Measurements from ENCODE around the gene MARCKS. TPM values are rescaled to one million over a fixed set of nuclear protein-coding genes. Genes with fewer than 3 reads are reported as not detected.

MARCKS gene
- total and polyA plus RNA-seq, 2 donors (not counting 3 experiments of a cell fraction or from before 2014, with no cell fraction given), result 59.5 to 315 TPM

GRCh38 chr6:113888956-113889630 lies 31.9 kb downstream of the MARCKS start:
- DNase-seq (ENCODE audit: low read depth, low spot score) (no peak), FAIRE-seq (peak; percentile 18)
- peaks cover 6% of the 10 kb centered on the region for H3K4me1 ChIP-seq (ENCODE audit: control insufficient read depth, extremely low read depth, insufficient read depth, low read length)
- dilution Hi-C loops (cut with MboI; ENCODE audit: extremely low pct_ligation_motif_present, low sequenced_read_pairs) (no loop called here), intact Hi-C loops (cut with micrococcal nuclease) (no loop called here)
- no peaks in the 10 kb centered on the region for H3K36me3 ChIP-seq (ENCODE audit: control insufficient read depth in 2 of 2, extremely low read depth in 1 of 2, insufficient read depth in 2 of 2, low read length in 2 of 2)
- no peak overlapping the region for H3K4me2 ChIP-seq (ENCODE audit: insufficient read depth, low read length)
- no TSS peak for BruUV-seq (replicated peaks)
- no peak overlapping the region for H3K9ac ChIP-seq (replicated peaks; ENCODE audit: extremely low read depth, insufficient read depth, low read length)
- H3K9me1 ChIP-seq (replicated peaks; ENCODE audit: control insufficient read depth, extremely low read depth, insufficient read depth, low read length), result no peaks in the 10 kb centered on the region
- H2AFZ ChIP-seq (ENCODE audit: low read depth, low read length), result no peak overlapping the region
- TF ChIP-seq EZH2 (IDR thresholded peaks at IDR 0.05; ENCODE audit: borderline replicate concordance, low read depth, low read length, severe bottlenecking), result no peak
- H3K9me3 ChIP-seq (replicated peaks; ENCODE audit: control insufficient read depth, insufficient read depth, low read length), result no peaks in the 10 kb centered on the region
- H3K27ac ChIP-seq (ENCODE audit: insufficient read depth, low read depth, low read length), result no peak overlapping the region
- H3K79me2 ChIP-seq (ENCODE audit: control insufficient read depth, insufficient read depth, low read length), result no peaks in the 10 kb centered on the region
- ChIA-PET POLR2A (no interaction called here), CTCF (interaction anchor here (0.7 to 2.7 kb wide), 4 partner anchors 9 to 30 kb away, joined by 3 to 11 read pairs (median 4); no protein-coding TSS in a partner anchor)
- H3K27me3 ChIP-seq (ENCODE audit: control insufficient read depth in 2 of 2, insufficient read depth in 2 of 2, low read length in 2 of 2), result no peaks in the 10 kb centered on the region
- no peaks in the 10 kb centered on the region for H4K20me1 ChIP-seq (replicated peaks; ENCODE audit: control insufficient read depth, extremely low read depth, insufficient read depth, low read length)
- H3K4me3 ChIP-seq (replicated peaks in 1 of 3; ENCODE audit: insufficient read depth in 1 of 3, low read depth in 1 of 3, low read length in 3 of 3), result no peak overlapping the region

- Histone ChIP-seq H3K4me3 (replicated peaks in 1 of 3; ENCODE audit: insufficient read depth in 1 of 3, low read depth in 1 of 3, low read length in 3 of 3) (no peak overlapping the region), H3K36me3 (ENCODE audit: control insufficient read depth in 2 of 2, extremely low read depth in 1 of 2, insufficient read depth in 2 of 2, low read length in 2 of 2) (no peaks in the 10 kb centered on the region), H3K9me3 (replicated peaks; ENCODE audit: control insufficient read depth, insufficient read depth, low read length) (no peaks in the 10 kb centered on the region), H3K4me2 (ENCODE audit: insufficient read depth, low read length) (no peak overlapping the region), H3K9ac (replicated peaks; ENCODE audit: extremely low read depth, insufficient read depth, low read length) (no peak overlapping the region), H3K27me3 (ENCODE audit: control insufficient read depth in 2 of 2, insufficient read depth in 2 of 2, low read length in 2 of 2) (no peaks in the 10 kb centered on the region), H3K27ac (ENCODE audit: insufficient read depth, low read depth, low read length) (no peak overlapping the region), H3K4me1 (ENCODE audit: control insufficient read depth, extremely low read depth, insufficient read depth, low read length) (peaks cover 6% of the 10 kb centered on the region), H2AFZ (ENCODE audit: low read depth, low read length) (no peak overlapping the region), H4K20me1 (replicated peaks; ENCODE audit: control insufficient read depth, extremely low read depth, insufficient read depth, low read length) (no peaks in the 10 kb centered on the region), H3K9me1 (replicated peaks; ENCODE audit: control insufficient read depth, extremely low read depth, insufficient read depth, low read length) (no peaks in the 10 kb centered on the region), H3K79me2 (ENCODE audit: control insufficient read depth, insufficient read depth, low read length) (no peaks in the 10 kb centered on the region)
- TF ChIP-seq CTCF (IDR thresholded peaks at IDR 0.05; ENCODE audit: extremely low read depth in 1 of 2, insufficient read depth in 1 of 2, low read depth in 1 of 2, low read length in 2 of 2) (no peak), FOS (IDR thresholded peaks at IDR 0.05; ENCODE audit: borderline replicate concordance, insufficient read depth, low read length) (no peak), MYC (IDR thresholded peaks at IDR 0.05; ENCODE audit: low read depth, low read length) (no peak), POLR2A (IDR thresholded peaks at IDR 0.05; ENCODE audit: low read depth, low read length) (no peak), EZH2 (IDR thresholded peaks at IDR 0.05; ENCODE audit: borderline replicate concordance, low read depth, low read length, severe bottlenecking) (no peak), JUN (IDR thresholded peaks at IDR 0.05; ENCODE audit: borderline replicate concordance, insufficient read depth, insufficient read length, low read depth) (no peak), POLR2AphosphoS5 (IDR thresholded peaks at IDR 0.05; ENCODE audit: insufficient read depth, low read depth, low read length) (no peak), GATA2 (IDR thresholded peaks at IDR 0.05; ENCODE audit: insufficient read depth, insufficient read length, low read depth, low read length) (no peak)
- ChIA-PET CTCF (no interaction called here), POLR2A (no interaction called here)
- no peak for DNase-seq (ENCODE audit: low read depth, low spot score)
- FAIRE-seq, result no peak
- dilution Hi-C loops (cut with MboI; ENCODE audit: extremely low pct_ligation_motif_present, low sequenced_read_pairs) (no loop called here), intact Hi-C loops (cut with micrococcal nuclease) (no loop called here)
- no TSS peak for BruUV-seq (replicated peaks)
These were observed 36.3 kb downstream of the MARCKS start for GRCh38 chr6:113893451-113893850.

All from endothelial cell of umbilical vein (primary cell).